Measurements from ENCODE around the gene CYP27C1. TPM values are rescaled to one million over a fixed set of nuclear protein-coding genes. Genes with fewer than 3 reads are reported as not detected.
A peak's percentile ranks its signal among the peaks of the same experiment; 100 is the strongest.

The CYP27C1 gene
- total and polyA plus RNA-seq, 10 of the 15 experiments (the other 5 are each of a cell fraction or from before 2014, with no cell fraction given), result not detected

GRCh38 chr2:127196998-127197397 lies 23.1 kb downstream of the CYP27C1 start:
- H4K20me1 ChIP-seq (ENCODE audit: control insufficient read depth, insufficient read depth), result no peaks in the 10 kb centered on the region
- CTCF ChIA-PET, result interaction anchor here (0.5 to 1.7 kb wide), 31 partner anchors 9 to 720 kb away, joined by 3 to 46 read pairs (median 4); no protein-coding TSS in a partner anchor
- no peak overlapping the region for H3K27ac ChIP-seq (ENCODE audit: control insufficient read depth, insufficient read depth)
- no peak overlapping the region for H3K9ac ChIP-seq (ENCODE audit: control insufficient read depth, insufficient read depth, low read length)
- POLR2A ChIA-PET, result no interaction called here
- DNase-seq (ENCODE audit: low read depth, low spot score) (peak; percentile 11), ATAC-seq (peak; percentile 77), FAIRE-seq (no peak)
- peak overlapping the region; percentile 2; the same call in 1 of the 2 replicates for H3K4me3 ChIP-seq
- no peaks in the 10 kb centered on the region for H3K79me2 ChIP-seq (ENCODE audit: control insufficient read depth, insufficient read depth, low read length)
- H3K4me2 ChIP-seq (ENCODE audit: control insufficient read depth, insufficient read depth), result peak overlapping the region; percentile 63
- peak overlapping the region; percentile 8; the same call in 1 of the 2 replicates for H2AFZ ChIP-seq (ENCODE audit: control insufficient read depth, low read depth, low read length)
- no peaks in the 10 kb centered on the region for H3K36me3 ChIP-seq (ENCODE audit: control insufficient read depth in 2 of 2, insufficient read depth in 2 of 2, low read length in 1 of 2)
- no TSS peak for BruUV-seq (replicated peaks)
- in situ Hi-C loops (cut with MboI), result loop anchor here (5.0 kb wide), 1 partner anchor 450 kb away; the partner anchor contains the start of gene GPR17
- intact Hi-C loops (cut with micrococcal nuclease; ENCODE audit: unreplicated experiment), result loop anchor here (1.0 kb wide), 2 partner anchors 282 to 452 kb away; no protein-coding TSS in a partner anchor
- no peaks in the 10 kb centered on the region; a peak in 1 of 4 replicates for H3K27me3 ChIP-seq (replicated peaks in 1 of 2; ENCODE audit: control insufficient read depth in 2 of 2, insufficient read depth in 2 of 2, low read length in 1 of 2)
- WGBS (ENCODE audit: insufficient coverage, insufficient replicate concordance, low lambda C conversion rate, missing lambda C conversion rate), result 0% methylated on average over 4 of the region's 4 CpGs
- H3K4me1 ChIP-seq (ENCODE audit: control insufficient read depth, insufficient read depth, low read length), result no peaks in the 10 kb centered on the region
- RAD21 ChIA-PET (ENCODE audit: unreplicated experiment), result interaction anchor here (0.6 to 1.7 kb wide), 8 partner anchors 72 to 655 kb away, joined by 3 to 42 read pairs (median 3); no protein-coding TSS in a partner anchor
- SMC1A ChIA-PET (ENCODE audit: uncharacterized antibody, unreplicated experiment), result interaction anchor here (0.6 to 1.7 kb wide), 13 partner anchors 10 to 282 kb away, joined by 3 to 20 read pairs (median 4); no protein-coding TSS in a partner anchor
- H3K9me3 ChIP-seq (replicated peaks; ENCODE audit: control insufficient read depth, insufficient read depth, low read length), result no peaks in the 10 kb centered on the region
- no peak for TF ChIP-seq POLR2A (IDR thresholded peaks at IDR 0.05; ENCODE audit: low read depth, low read length)
- TF ChIP-seq EED (IDR thresholded peaks at IDR 0.05; ENCODE audit: low read depth), result no peak
- no peak for TF ChIP-seq CUX1 (IDR thresholded peaks at IDR 0.05; ENCODE audit: insufficient replicate concordance, low read depth, low read length)
- TF ChIP-seq ESRRA (IDR thresholded peaks at IDR 0.05; ENCODE audit: low read length), result no peak
- TF ChIP-seq HDAC2 (IDR thresholded peaks at IDR 0.05), result no peak
- TF ChIP-seq SMC3 (IDR thresholded peaks at IDR 0.05; ENCODE audit: borderline replicate concordance, low read length), result peak; percentile 64; the same call in 1 of the 2 replicates
- TF ChIP-seq ZBTB40 (IDR thresholded peaks at IDR 0.05; ENCODE audit: borderline replicate concordance), result no peak
- TF ChIP-seq SUZ12 (IDR thresholded peaks at IDR 0.05; ENCODE audit: unreplicated experiment), result no peak
- no peak for TF ChIP-seq GABPA (IDR thresholded peaks at IDR 0.05; ENCODE audit: low read depth)
- TF ChIP-seq E2F4 (IDR thresholded peaks at IDR 0.05; ENCODE audit: low read depth, low read length), result no peak
- peak; percentile 65 to 82 (median 74) for TF ChIP-seq CTCF (IDR thresholded peaks at IDR 0.05 in 2 of 3, conservative IDR thresholded peaks at IDR 0.05 in 1 of 3; ENCODE audit: control insufficient read depth in 2 of 3, extremely low read depth in 1 of 3, insufficient read depth in 1 of 3, low read depth in 3 of 3, low read length in 3 of 3)
